Loucy (cell line): Measurements from ENCODE around the gene SP140L.

ENCODE experiments used
- EZH2phosphoT487 ChIP-seq: fragments of 200-600 bp; IDR thresholded peaks from 2 replicates; pipeline ENCODE4 v1.6.1; 2018; ENCODE audit warnings: antibody characterized with exemption, mild to moderate bottlenecking, moderate library complexity, borderline replicate concordance
- TF ChIP-seq, protein P1 (sequence below): fragments of 200-600 bp; sonication (generic); conservative IDR thresholded peaks from 2 replicates; pipeline ENCODE4 v1.5.1; 2014; ENCODE audit warnings: mild to moderate bottlenecking, antibody characterized with exemption, low read length

DNA sequence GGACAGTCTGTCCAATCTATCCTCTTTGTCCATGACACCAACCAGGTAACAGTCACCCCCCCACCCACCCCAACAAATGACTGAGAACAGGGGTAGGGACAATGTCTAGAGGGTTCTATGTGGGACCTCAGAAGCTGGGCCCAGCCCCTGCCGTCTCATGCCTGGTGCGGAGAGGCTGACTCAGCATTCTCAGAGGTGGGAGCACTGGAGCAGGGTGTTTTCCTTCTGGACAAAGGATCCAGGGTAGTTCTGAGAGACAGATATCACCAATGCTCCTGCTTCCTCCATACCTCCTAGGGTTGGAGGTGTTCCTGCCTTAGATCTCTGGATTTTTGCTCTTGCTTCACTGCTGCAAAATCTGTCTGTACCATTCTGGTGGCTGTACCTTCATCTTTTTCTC lies 55.1 kb downstream of the SP140L start:
- TF ChIP-seq, protein P1, sequence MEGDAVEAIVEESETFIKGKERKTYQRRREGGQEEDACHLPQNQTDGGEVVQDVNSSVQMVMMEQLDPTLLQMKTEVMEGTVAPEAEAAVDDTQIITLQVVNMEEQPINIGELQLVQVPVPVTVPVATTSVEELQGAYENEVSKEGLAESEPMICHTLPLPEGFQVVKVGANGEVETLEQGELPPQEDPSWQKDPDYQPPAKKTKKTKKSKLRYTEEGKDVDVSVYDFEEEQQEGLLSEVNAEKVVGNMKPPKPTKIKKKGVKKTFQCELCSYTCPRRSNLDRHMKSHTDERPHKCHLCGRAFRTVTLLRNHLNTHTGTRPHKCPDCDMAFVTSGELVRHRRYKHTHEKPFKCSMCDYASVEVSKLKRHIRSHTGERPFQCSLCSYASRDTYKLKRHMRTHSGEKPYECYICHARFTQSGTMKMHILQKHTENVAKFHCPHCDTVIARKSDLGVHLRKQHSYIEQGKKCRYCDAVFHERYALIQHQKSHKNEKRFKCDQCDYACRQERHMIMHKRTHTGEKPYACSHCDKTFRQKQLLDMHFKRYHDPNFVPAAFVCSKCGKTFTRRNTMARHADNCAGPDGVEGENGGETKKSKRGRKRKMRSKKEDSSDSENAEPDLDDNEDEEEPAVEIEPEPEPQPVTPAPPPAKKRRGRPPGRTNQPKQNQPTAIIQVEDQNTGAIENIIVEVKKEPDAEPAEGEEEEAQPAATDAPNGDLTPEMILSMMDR: no peak
- TF ChIP-seq EZH2phosphoT487: no peak
